HG02763 (cell line): ENCODE results near the gene EGLN1.

Source experiments
- ATAC-seq: cut with Tn5 transposase; IDR thresholded peaks from one replicate; pipeline ENCODE4 v1.9.1; 2021; ENCODE audit warnings: mild to moderate bottlenecking, moderate library complexity; ENCODE audit not compliant: unreplicated experiment

EGLN1 gene

DNA sequence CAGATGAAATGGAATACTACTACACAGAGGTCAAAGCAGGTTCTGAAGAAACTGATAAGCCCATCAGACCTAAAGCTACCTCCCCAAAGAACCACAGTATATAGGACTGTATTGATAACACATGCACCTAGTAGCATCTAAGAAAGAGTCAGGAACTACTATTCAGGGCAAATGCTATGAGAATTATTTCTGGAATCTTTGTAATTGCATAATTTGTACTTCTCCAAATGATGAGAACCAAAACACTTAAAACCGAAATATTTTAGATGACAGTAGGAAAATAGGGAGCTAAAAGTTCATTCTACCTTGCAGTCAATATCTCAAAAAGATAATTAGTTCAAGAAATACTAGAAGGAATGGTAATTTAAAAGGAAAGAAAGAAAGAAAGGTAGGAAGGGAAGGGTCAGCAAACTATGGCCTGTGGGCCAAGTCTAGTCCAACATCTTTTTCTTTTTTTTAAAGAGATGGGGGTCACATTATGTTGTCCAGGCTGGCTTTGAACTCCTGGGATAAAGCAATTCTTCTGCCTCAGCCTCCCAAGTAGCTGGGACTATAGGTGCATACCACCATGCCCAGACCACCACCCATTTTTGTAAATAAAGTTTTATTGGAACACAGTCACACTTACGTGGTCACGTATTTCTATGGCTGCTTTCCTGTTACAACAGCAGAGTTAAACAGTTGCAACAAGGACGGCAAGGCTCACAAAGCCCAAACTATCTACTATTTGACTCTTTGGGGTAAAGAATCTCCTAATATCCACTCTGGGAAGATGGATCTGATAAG is 24.0 kb downstream of the EGLN1 start:
- ATAC-seq: no peak

DNA sequence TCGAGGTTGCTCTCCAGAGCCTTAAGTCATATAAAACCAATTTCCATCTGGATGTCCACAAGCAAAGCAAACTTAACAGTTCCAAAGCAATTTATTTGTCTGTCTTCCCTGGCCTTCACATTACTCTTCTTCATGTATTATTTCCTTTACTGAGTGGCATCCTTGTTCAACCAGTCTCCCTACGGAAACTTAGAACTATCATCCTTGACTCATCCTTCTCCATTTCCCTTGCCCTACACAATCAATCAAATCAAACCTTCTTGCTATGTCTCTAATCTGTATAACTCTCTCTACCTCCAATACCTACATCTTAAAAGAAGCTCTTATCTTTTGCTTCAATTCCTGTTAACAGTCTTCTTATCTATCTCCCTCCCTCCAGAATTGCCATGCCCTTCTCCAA is 25.4 kb downstream of the EGLN1 start:
- ATAC-seq: no peak

DNA sequence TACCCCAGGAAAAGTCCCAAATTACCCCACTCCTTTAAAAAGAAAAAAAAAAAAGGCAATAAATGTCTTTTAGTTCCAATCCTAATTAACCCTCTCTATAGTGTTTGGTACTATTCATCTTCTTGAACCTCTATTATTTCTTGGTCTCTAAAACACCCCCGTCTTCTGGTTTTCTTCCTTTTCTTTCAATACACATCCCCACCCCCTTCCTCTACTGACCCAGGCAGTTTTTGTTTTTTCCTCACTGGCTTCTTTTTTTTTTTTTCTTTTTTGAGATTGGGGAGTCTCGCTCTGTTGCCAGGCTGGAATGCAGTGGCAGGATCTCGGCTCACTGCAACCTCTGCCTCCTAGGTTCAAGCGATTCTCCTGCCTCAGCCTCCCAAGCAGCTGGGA is 26.1 kb downstream of the EGLN1 start:
- no peak for ATAC-seq

DNA sequence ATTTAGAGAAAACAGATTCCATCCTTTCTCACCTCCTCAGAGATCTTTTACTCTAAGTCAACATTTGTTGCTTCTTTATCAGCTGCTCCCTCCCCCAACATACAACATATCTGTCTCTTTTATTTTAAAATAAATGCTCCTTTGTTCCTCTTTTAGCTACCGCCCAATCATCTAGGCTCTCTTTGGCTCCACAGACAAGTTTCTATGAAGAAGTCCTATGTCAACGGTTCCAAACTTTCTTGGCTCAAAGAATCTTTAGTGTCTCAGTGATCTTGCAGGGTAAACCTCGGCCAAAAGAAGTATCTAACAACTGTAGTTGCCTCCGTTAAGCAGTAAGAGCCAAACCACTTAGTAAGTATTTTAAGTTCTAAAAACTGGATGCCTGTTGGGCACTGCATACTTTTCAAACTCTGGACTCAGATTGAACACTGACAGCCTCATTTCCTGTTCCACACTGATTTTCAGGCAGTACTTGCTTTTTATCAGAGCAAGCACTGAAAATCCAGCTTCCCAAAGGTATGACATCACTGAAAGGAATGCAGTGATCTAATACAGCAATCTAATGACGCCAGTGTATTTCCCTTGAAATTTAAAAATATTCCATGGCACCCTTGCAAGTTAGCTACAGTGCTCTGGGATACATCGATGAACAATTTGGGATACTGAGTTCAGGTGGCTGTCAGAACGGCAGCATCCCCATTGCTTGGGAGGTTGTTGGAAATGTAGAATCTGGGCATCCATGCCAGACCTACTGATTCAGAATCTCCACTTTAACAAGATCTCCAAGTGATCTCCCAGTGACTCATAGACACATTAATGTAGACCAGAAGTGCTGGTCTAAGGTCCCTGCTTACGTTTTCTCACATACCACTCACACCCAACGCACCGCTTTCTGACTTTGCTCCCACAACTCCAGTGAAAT is 26.8 kb downstream of the EGLN1 start:
- no peak for ATAC-seq

DNA sequence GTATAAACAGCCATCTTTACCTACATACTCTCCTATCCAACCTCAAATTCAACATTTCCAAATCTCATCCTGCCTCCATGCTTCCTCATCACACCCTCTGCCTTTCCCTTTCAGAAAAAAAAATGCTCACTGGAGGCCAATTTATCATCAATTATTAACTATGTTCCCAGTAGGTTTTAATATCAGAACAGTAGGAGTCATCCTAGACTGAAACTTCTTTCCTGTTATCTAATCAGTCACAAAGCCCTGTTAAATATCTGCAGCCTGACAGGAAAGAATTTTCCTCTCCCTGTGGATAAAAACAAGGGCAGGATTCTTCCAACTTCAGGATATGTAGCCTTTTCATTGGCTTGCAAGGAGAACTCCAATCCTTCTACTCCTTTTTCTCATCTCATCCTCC is 28.4 kb downstream of the EGLN1 start:
- ATAC-seq: no peak

DNA sequence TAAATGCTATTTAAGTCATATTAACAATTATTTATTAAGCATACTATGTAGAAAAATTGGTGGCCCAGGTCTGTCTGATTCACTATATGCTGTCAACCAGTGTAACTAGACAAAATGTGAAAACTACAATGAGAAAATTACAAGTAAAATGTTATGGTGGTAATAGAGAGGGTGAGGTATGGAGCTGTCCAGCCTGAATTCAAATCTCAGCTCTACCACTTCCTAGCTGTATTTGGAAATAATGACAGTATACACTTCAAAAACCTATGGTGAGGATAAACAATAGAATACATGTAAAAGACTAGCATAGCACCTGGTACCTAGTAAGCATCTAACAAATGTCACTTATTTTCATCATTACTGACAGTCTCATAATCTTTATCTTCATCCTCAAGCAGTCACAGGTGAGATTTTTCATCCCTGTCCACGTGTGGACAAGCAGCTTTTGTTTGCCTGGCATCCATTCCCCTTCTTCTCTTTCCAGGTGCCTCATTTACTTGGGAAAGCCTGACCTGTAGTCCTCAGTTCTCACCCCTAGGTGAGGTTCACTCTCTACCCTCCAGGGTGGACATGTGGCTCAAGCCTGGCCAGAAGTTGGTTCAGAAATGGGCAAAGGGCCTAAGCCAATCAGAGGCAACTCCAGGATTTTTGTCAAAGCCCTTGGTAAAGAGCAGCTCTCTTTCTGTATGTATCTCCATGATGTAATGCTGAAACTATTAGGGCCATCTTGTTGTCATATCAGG is 29.5 kb downstream of the EGLN1 start:
- ATAC-seq: no peak

DNA sequence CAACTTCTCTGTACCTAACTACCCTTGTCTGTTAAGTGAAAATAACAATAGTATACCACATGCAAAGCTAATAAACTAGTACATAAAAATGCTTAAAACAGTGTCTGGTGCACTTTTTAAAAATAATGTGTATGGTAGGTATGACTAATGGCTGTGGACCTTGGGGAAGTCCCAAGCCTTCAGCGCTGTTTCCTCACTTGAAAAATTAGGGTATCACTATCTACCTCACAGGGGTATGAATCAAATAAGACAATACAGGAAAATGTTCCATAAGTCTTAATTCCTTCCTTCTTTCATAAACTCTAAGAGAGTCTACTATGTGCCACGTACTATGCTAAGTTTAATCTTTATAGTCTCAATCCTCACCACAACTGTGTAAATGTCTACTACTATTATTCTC is 32.0 kb downstream of the EGLN1 start:
- no peak for ATAC-seq

DNA sequence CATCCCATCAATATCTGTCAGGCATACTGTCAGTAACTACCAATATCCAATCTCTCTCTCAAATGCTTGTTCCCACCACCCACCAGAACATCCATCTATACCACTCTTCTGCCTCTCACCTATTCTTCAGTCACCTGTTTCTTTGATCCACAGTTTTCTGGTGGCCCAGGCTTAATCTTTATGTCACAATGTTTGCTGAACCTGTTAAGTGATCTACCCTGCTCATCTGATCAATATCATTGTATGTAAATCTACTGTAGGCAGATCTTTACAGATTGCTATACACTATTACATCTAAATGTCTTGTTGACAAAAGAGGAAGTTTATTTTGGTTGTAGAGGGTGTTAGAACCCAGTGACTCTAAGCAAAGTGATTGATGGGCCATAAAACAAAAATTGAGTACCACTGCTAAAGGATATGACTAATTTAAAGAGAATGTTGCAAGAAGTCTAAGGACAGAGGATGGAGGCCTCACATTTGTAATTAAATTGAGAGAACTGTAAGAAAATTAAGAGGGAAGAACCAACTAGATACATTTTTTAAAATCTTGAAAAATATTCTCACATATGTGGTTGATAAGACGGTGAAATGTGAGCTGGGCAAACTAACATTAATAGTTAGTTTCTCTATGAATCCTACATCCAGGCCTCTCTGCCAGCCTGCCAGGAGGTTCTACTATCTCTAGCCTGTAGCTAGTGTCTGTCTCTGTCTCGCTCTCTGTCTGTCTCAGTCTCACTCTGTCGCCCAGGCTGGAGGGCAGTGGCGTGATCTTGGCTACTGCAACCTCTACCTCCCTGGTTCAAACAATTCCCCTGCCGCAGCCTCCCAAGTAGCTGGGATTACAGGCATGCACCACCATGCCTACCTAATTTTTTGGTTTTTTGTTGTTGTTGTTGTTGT is 34.1 kb downstream of the EGLN1 start:
- ATAC-seq: no peak

DNA sequence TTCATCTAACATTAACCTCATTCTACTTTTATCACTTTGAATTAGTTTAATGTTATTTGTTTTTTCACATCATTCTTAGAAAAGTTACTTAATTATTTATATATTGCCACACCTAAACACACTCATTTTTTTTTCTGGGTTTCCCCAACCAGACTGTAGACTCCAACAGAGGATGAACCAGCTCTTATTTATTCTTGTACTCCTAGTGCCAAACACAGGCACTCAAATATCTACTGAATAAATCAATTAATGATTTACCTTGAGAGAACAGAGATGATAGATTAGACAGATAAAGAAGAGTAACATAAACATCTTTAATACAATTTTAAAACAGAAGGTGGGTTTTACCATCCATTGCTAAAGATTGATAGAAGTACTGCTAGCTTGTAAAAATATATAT is 35.6 kb downstream of the EGLN1 start:
- ATAC-seq: no peak

DNA sequence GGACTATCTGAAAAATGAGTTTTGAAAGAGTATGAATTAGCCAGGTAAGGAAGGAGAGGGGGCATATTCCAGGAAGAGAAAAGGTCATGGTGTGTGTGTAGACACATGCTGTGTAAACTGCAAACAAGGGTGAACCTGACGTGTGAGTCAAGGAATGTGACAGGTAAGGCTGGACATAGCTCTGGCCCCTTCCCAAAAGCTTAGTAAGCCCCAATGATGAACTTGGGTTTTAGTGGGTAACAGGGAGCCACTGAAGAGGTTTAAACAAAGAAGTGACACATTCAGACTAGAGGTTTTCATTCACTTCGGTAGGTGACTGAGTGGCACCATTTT is 36.7 kb downstream of the EGLN1 start:
- ATAC-seq: no peak

DNA sequence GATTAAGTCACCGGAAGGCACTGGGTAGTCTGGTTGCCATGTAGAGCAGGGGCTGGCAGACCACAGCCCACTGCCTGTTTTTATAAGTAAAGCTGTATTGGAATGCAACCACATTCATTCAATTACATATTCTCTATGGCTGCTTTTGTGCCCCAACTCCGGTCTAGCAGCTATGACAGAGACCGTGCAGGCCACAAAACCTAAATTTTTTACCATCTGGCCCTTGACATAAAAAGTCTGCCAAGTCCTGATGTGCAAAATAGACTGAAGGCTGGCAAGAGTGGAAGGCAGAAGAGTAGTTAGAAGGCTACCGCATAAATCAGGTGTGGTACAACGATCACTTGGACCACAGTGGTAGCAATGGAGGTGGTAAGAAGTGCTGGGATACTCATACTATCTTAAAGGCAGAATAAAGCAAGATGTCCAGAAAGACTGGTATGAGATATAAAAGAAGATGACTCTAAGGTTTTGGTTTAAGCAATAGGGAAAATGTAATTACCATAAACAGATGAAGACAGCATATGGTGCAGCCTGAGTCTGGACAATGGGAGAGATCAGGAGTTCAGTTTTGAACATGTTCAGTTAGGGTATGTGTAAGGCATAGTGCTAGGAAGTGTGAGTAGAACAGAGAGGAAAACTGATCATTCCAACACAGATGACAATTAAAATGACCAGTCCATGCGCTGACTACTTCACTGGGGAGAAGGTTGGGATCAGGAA is 37.2 kb downstream of the EGLN1 start:
- no peak for ATAC-seq

DNA sequence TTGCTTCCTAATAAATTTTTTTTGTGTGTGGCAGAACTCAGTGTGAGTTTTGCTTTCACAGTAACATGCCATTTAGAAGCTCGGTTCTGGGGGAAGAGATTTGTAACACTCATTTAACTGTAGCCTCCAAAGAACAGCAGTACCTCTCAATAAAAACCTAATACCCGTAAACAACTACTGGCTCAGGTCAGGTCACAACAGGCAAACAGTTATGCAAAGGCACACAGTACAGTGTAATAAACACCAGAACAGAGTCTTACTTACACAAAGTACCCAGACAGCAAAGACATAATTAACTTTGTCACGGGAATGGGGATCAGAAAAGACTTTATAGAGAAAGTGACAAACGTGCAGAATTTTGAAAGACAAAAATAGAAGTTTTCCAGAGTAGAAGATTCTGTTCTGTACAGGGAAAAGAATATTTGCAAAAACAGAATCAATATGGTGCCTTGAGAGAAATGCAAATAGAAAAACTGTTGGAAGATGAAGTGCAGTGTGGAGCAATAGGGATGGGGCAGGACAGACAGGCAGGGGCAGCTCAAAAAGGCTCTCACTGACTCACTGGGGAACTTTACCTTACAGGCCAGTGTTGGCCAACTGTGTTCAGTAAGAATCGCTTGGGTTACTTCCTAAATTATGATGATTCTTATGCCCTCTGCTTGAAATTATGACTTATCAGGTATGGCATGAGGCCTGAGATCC is 38.8 kb downstream of the EGLN1 start:
- ATAC-seq: no peak

DNA sequence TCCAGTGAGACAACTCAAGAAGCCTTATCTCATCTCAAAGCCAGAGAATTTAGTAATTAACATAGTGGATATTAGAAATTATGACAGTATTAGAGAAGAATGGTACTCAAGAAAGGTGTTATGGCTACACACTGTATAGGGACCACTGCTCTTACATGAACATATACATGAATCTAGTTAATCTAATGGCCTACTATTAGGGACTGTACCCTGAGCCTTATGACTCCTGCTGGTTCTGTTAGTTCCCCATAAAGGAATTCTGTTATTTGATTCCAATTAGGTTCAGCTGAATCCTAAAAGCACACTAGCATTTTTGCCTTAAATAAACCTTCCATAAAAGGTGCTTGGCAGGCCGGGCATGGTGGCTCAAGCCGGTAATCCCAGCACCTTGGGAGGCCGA is 39.7 kb downstream of the EGLN1 start:
- no peak for ATAC-seq

DNA sequence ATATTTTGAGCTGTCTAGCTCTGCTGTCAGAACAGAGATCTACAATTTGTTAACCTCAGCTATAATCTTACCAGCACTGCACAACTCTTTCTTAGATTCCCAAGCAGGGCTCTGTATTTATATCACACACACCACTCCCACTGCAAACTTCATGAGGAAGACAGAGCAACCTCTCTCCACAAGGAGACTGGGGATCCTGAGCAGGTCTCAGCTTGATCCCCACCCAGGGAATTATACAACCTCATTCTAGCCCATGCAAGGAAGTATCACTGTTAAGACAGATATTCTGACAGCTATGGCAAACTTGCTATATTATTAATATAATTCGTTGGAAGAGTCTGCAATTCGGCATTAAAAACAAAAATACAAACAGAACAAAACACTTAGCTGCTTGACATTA is 40.4 kb downstream of the EGLN1 start:
- ATAC-seq: no peak

DNA sequence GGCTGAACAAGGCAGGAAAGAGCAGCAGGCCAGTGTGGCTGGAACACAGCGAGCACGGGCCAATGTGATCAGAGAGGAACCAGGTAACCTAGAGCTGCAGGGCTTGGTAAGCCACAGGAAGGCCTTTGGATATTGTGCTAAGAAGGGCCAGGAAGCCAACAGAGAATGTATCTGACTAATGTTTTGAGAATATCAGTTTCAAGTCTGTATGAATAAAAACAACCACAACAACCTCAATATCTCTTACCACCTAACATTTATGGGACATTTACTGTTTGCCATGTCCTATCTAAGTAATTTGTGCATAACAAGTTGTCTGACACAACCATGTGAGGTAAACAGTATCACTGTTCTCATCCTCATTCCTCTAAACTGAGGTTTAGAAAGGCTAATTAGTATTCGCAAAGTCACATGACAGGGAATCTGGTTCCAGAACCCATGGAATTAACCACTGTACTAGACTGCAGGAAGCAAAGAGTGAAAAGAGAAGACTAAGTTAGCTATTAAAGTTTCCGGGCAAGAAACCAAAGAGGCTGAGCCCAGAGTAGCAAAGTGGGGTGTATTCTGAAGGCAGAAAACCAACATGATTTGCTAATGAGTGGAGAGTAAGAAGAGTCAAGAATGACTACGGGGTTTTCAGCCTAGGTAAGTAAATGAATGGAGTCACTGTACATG is 45.1 kb downstream of the EGLN1 start:
- peak; percentile 45 for ATAC-seq

DNA sequence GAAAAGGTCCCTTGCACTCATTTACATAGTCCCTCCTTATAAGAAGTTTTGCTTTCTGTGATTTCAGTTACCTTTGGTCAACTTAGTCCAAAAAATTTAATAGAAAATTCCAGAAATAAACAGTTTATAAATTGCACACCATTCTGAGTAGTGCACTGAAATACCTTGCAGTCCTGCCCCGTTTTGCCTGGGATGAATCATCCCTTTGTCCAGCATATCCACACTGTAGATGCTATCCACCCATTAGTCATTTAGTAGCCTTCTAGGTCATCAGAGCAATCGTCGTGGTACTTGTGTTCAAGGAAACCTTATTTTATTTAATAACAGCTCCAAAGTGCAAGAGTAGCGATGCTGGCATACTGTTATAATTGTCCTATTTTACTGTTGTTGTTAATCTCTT is 46.0 kb downstream of the EGLN1 start:
- no peak for ATAC-seq

DNA sequence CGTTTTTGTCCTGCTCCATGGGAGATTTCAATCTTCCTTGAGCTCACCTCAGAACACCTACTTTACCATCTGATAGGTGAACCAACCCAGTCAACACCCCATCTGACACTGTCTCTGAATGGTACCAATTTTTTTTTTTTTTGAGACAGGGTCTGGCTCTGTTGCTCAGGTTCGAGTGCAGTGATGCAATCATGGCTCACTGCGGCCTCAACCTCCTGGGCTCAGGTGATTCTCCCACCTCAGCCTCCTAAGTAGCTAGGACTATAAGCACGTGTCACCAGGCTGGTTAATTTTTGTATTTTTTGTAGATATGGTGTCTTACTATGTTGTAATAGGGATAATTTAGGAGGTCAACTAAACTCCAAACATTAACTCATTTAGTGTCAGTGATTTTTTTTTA is 47.7 kb downstream of the EGLN1 start:
- no peak for ATAC-seq

DNA sequence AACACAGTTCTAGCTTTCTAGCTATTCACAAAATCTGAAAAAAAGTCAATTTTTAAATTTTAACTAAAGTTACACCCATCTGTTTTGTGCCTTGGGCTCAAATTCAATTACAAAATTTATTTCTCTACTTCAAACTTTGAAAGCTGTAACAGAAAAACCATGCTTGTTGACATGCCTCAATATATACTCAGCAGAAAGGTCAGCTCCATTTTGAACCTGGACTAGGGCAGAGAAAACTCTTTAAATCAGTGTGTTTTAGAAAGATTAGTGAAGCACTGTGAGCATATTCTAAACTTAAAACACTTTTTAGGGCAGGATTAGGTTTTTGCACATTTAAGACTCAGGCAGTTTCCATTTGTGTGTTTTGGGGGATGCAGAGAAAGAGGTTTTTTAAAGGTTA is 49.6 kb downstream of the EGLN1 start:
- ATAC-seq: no peak

DNA sequence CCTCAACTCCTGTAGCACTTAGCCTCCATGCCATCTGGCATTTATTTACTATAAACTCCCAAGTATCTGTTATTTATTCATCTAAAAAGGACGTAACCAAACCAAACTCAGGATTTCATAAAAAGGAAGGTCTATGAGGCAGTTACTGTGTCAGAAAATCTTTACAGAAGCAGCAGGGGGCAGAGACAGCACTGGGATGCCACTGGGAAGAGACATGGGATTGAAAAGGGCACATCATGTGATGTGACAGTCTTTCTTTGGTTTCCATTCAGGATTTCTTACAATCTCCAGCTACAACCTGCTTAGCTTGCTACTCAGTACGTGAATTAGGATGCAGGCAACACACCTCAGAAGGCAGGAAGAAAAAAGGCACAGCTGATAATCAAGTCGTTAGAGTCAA is 52.8 kb downstream of the EGLN1 start:
- no peak for ATAC-seq
